Subcutaneous adipose tissue (tissue), 4 donors: ENCODE data around the gene ASB18. TPM values are rescaled to one million over a fixed set of nuclear protein-coding genes. Genes with fewer than 3 reads are reported as not detected.

Experiments
- total RNA-seq, 4 donors: library from RNA; depleted of rRNA; stranded (reverse); fragments of >200 nt; gene quantifications; one replicate each; pipeline ENCODE4 v1.1.0, GENCODE V29; 2016
- TF ChIP-seq, protein P1 (sequence below): fragments of 450-650 bp; IDR thresholded peaks from one replicate; pipeline ENCODE4 v1.5.1; 2016; ENCODE audit warnings: low read depth, mild to moderate bottlenecking, control low read depth, antibody characterized with exemption, moderate library complexity

ASB18 gene
- total RNA-seq, 4 donors from 2014 or later = not detected

DNA sequence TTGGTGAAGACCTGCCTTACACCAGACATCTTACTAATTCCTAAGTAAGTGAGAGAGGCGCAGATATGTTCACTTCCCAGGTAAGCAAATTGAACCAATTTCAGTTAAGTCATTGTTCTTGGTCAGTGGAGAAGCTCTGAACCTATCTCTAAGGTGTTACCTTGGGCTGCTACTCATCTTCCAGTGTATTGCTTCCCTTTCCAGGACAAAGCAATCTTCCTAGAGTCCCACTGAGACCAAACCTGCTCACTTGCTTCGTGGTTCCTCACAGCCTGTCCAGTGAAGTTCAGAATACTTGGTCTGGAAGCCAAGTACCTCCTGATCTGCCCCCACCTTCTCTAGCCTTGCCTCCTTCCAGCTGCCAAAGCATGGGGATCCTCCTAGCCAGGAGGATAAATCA, 73.5 kb downstream of the ASB18 start:
- TF ChIP-seq, protein P1, sequence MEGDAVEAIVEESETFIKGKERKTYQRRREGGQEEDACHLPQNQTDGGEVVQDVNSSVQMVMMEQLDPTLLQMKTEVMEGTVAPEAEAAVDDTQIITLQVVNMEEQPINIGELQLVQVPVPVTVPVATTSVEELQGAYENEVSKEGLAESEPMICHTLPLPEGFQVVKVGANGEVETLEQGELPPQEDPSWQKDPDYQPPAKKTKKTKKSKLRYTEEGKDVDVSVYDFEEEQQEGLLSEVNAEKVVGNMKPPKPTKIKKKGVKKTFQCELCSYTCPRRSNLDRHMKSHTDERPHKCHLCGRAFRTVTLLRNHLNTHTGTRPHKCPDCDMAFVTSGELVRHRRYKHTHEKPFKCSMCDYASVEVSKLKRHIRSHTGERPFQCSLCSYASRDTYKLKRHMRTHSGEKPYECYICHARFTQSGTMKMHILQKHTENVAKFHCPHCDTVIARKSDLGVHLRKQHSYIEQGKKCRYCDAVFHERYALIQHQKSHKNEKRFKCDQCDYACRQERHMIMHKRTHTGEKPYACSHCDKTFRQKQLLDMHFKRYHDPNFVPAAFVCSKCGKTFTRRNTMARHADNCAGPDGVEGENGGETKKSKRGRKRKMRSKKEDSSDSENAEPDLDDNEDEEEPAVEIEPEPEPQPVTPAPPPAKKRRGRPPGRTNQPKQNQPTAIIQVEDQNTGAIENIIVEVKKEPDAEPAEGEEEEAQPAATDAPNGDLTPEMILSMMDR = no peak

DNA sequence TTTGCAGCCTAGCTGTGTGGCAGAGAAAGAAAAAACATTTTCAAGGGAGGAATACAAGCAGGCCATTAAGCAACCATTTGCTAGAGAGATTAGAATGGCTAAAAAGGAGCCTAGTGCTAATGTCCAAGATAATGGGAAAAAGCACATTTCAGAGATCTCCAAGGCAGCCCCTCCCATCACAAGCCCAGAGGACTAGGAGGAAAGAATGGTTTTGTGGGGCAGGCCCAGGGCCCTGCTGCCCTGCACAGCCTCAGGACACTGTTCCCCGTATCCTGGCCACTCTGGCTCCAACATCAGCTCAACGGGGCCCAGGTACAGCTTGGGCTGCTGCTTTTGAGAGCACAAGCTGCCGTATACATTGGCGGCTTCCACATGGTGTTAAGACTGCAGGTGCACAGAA, 79.5 kb downstream of the ASB18 start:
- TF ChIP-seq, protein P1 = no peak

DNA sequence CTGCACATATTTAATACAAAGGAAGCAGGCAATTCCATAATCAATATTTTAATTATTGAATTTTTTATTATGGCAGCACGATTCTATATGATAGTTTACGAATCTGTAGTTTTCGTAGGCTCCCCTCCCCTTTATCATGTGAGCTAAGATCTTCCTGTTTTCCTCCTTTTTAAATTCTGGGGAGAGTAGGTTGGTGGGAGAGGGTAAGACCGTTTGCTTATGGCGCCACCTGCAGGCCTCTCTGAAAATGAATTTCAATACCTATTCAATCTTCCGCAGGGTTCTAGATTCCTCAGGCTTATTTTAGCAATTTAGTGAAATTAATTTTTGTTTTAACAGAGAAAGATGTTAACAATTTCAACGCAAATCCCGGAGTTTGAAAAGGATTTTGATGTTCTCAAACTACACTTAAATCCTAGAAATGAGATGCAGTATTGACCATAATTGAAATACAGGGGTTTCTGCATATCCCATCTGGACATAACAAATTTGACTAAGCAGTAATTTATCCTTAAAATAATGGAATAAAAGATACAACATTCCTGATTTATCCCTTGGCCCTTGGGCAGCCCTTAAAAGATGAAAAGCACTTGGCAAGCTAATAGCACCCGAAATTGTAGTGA, 83.3 kb downstream of the ASB18 start:
- TF ChIP-seq, protein P1 = no peak

DNA sequence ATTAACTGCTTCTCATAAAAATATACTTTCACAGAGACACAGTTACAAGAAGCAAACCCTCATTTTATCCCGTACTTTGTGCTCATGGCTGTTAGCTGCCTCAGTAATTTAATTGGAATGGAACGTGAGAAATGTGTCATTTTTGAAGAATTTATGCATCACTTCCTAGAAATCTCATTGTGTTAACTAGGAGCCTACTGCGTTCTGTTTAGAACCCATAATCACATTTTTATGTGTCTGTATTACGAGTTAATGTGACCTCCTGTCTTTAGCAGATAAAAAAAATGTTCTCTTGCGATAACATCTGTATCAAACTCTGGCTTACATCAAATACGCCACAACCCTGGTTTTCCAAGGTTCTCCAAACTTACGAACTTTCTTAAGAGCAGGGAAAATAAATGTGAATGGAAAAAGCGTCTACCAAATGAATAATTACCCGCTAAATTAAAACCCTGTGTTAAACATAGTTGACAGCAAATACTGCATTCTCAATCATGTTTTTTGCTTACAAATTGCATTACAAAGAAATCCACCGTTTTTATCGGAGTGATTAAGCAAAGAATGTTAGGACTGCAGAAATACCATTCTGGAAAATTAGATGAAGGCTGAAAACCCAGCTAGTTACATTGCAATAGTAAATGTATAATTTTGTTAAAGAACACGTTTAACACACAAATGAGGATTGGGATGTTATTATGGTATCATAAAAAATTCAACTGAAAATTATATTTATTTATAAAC, 84.0 kb downstream of the ASB18 start:
- TF ChIP-seq, protein P1 = no peak

DNA sequence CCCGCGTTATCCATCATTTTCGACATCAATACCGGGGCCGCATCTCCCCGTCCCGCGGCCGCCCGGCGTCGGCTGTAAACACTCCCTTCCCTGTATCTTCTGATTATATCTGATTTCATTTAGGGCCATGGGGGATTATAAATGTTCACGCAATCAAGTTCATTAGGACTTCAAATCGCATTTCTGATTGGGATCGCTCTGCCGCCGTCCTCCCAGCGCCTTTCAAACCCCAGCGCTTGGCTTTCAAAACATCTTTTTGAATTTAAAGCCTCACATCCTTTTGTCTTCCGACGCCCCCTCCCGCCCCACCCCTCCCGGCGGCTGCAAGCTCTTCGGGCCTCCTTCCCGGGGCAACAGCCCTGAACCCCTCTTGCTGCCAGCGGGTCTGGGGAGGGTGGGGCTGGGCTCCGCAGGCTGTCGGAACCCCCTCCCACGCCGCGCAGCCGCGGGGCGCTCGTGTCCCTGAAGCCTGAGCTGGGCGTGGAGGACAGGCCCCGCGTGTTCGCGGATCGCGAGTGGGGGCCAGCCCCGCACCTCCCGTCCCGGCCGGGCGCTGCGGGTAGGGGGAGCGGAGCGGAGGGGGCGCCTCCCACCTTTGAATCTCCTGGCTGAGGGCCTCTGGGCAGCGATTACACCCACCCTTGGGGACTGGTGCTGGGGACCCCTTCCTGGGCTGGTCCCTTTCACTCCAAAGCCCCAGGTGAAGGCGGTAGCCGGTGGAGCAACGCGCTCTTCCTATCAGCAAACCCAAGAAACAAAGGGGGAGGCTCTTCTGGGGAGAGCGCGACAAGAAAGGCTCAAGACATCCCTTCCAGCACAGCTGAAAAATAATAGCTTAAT, 84.8 kb downstream of the ASB18 start:
- TF ChIP-seq, protein P1 = no peak

DNA sequence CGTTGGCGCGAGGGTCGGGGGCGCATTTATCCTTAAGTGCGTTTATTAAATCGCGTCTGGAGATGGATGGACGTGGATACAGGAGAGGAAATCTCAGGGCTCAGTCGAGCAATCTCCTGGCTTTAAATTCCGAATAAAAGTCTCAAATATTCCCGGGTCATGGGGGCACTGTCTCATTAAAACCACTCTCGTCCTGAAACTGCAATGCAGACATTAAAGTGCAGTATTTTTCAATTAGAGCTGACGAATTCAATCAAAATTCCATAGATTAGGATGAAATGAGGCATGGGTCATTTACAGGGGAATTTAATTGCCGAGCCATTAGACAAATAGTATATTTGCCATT, 85.3 kb downstream of the ASB18 start:
- TF ChIP-seq, protein P1 = no peak
